NK-92 (cell line): ENCODE data around the gene FHIP2A.
"Not testable (repeated sequence)": the region's sequence is repeated elsewhere in the genome, so short reads cannot be mapped to it uniquely, and the experiment has no call there.

Source experiments
- DNase-seq: peaks from one replicate; lab custom pipeline; 2025; ENCODE audit not compliant: unreplicated experiment; lab: John Stamatoyannopoulos, UW

The FHIP2A gene

DNA sequence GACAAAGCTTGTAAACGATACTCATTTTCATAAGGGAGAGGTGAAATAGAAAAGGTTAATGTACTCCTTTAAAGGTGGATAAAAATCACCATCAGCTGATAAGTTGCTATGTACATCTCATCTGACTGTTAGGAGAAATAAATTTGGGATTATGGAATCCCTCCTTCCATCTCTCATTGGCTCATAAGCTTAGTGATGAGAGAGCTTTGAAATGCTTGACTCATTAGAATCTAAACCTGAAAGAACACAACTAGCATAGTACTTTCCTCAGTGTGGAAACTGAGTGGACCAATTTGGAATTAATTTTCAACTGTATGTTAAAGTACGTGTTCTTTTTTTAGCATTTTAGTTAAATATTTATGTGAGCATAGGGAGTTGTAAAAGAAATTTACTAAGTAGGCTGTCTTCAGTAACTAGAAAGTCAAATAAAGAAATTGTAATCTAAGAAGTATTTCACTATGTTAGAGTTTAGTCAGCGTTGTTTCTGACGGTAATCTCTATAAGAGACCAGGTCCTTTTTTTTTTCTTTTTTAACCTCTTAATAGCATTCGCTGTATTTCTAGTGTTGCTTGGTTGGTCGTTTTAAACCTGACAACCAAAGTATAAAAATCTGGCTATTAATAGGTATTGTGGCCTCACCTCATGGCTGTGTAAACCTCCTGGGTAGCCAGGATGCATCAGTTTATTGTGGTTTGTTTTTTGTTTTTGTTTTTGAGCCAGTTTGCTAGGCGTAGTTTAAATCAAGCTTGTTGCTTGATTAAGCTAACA is 34.4 kb downstream of the FHIP2A start:
- no peak for DNase-seq

DNA sequence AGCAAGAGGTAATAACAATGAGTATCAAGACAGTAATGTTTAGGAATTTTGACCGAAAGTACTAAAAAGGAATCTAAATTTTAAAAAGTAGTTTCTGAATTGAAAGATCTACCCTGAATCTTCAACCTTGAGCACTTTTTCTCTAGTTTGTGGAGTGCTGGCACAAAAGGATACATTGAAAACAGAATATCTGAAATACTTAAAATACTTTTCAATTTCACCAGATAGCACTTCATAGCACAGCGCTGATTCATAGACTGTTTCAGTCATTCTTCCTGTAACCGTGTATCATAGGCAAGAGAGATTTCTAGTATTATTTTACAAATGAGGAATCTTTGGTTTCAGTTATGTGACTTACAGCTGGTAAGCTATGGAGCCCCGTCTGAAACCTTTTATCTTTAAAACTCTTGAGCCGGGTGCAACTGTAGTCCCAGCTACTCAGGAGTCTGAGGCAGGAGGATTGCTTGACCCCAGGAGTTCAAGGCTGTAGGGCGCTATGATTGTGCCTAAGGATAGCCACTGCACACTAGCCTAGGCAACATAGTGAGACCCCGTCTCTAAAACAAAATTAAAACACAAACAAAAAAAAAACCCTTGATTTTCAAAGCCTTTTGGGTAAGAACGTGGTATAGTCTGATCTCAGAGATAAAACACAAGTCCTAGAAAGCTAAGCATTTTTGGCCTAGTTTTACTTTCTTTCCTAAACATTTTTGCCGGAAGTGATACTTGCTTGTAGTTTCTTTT is 35.1 kb downstream of the FHIP2A start:
- no peak for DNase-seq

DNA sequence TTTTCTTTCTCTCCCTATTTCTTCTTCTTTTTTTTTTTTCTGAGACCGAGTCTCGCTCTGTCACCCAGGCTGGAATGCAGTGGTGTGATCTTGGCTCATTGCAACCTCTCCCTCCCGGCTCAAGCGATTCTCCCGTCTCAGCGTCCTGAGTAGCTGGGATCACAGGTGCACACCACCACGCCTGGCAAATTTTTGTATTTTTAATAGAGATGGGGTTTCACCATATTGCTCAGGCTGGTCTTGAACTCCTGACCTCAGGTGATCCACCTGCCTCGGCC is 35.6 kb downstream of the FHIP2A start:
- DNase-seq, result not testable (repeated sequence)

DNA sequence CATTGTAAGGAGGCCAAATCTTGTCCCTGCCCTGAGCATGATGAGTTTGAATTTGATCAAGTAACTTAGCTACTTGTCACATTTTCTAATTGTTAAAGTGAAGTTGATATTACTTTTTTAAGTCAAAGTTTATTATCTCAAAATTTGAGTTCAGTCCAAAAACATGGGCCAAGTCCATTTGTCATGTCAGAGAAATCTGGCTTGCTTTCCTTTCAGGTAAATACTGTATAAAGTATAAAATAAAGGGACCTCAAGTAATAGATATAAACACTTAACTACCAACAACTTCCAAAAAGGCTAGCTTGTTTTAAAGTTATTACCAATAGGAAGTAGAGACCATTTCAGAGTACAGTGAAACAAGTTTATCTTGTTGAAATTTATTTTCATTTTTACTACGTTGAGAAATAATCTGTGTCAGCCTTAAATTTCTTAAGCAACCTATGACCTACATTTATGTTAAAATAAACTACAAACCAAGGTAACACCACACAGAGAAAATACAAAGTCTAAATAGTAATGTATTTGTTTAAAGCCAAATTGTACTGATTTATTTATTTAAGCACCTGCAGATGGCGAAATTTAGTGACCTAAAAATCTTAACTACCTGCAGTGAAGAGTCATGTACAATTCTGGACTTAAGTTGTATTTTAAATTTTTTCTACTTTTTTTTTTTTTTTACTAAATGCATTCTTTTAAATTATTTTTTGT is 36.5 kb downstream of the FHIP2A start:
- DNase-seq, result no peak

DNA sequence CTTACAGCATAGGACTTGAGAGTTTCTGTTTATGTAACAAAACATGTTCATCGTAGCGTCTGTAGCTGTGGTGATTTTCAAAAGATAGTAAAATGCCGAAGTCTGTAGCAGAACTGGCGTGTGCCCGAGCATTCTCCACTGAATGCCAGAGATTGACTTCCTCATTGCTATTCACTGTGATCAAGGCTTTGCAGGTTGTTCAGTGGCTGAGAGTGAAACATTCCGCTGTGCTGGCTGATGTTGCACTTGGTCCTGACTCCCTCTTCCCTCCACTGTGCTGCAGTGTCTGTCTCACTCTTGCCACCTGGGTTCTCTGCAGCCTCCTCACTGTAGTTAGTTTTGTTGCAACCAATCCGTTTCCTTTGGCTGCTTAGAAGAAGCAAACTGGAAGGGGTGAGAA is 37.6 kb downstream of the FHIP2A start:
- DNase-seq, result no peak

DNA sequence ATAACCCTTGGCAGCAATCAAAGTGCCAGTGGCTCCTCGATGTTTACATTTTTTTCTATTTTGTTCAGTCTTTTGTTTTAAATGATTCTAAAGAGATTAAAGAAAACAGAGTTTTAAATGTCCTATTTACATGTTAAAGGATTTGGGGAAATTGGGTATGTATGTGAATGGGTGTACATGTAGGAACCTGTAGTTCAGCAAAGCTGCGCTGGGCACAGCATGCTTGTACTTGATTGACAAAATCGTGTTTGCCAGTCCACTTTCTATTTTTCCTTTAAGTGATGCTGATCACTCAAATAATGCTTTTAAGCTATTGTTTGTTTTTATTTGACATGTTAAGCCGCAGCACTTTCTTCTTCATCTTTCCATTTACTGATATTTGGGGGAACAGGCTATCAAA is 40.9 kb downstream of the FHIP2A start:
- DNase-seq, result no peak

DNA sequence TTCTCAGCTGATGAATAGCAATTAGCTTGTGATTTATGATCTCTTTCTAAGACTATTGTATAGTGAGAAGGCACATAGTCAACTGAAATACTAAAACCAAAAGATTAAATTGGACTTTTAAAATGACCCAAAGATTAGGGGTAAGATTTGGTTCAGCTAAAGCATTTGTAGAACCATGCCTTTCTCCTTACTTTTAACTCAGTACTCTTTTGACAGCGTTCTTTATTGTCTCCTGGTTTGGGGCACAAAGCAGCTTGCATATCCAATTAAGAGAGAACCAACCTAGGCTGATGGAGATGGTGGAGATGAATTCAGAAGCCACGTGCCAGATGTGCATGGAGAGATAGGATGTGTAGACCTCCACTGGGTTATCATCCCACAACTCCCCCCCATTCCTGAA is 45.8 kb downstream of the FHIP2A start:
- no peak for DNase-seq

DNA sequence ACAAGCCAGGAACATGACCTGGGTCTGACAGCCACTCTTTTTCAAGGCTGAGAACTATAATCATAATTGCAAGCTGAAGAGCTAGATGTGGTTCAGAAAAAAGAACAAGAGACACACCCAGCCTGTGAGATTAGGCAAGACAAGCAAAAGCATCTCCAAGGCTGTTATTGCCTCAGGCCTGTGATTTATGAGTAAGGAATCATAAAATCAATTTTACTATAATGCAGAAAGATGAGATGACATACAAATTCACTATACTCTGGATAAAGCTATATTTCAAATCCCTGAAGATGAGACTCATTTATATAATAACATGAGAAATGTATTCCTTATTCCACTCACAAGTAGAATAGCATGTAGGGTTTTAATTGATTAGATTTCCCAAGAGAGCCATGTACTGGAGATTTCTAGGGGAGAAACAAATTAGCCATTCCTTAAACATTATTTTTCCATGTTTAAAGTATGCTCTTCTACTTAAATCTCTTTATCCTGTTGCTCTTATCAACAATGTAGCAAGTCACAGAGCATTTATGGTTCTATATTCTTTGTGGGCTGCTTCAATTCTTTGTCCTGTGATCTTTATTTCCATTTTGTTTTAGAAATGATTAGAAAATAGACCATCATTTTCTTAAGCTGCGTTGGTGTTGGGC is 47.4 kb downstream of the FHIP2A start:
- no peak for DNase-seq

DNA sequence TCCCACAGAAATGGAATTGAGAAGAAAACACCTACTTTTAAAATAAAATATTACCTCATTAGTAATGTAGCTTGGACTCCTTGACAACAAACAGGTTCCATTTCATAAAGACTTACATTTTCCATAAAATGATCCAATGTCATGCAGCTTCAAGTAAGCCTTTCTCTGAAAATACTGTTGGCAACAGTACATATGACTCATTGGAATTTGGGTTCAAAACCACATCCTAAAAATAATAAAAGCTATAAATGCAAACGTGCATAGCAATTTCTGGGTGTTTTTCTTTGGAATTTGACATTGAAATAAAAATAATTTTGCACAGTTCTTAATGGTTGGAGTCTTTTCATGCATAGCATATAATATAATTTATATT is 47.9 kb downstream of the FHIP2A start:
- DNase-seq, result no peak

DNA sequence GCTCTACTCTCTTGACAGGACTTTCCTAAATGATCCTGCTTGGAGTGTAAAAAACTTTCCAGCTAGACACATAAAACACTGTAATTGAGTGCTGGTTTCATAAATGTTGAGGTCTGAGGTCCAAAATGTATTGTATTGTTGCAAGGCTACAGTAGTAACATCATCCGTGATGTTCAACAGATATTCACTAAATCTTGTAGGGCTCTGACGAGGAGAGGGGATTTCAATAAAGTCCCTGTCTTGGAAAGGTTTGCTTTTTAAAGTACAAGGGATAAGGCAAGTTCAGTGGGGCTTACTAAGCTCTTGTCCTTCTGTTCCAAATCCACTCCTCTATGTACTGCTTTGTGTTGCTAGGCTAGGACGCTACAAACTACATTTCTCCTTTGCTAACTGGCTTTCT is 48.9 kb downstream of the FHIP2A start:
- DNase-seq, result no peak

DNA sequence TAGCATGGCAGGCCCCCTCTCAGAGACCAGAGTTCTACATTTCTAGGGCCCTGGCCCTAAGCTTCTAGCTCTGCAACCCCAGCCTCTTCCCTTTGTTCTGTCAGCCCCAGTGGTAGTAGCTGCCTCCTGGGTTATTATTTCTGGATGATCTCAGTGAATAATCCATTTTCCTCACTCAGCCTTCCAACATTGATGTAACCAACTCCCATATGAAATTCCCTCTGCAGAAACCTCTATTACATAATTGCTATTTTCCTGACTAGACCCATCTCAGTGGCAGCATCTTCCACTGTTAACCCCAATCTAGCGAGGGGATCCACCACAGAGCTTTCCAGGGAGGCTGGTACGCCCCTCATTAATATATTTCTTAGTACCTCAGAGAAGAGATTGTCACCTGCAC is 49.8 kb downstream of the FHIP2A start:
- DNase-seq, result no peak
